ENCODE results near the gene F7.

The F7 gene

GRCh38 chr13:113115363-113116205 is 10.0 kb downstream of the F7 start:
- Histone ChIP-seq H2AFZ (ENCODE audit: low read depth, low read length, severe bottlenecking) (no peak overlapping the region), H3K27me3 (ENCODE audit: low read length) (no peaks in the 10 kb centered on the region), H3K4me2 (ENCODE audit: low read depth, low read length, poor library complexity, severe bottlenecking) (no peak overlapping the region), H3K36me3 (ENCODE audit: low read length) (no peaks in the 10 kb centered on the region), H3F3A (ENCODE audit: insufficient read depth) (no peaks in the 10 kb centered on the region), H3K4me3 (ENCODE audit: insufficient read depth, low read length, poor library complexity, severe bottlenecking) (no peak overlapping the region), H3K79me2 (ENCODE audit: insufficient read depth, low read length) (no peaks in the 10 kb centered on the region), H4K20me1 (ENCODE audit: low read depth, low read length) (no peaks in the 10 kb centered on the region), H3K9me3 (ENCODE audit: insufficient read depth, low read length) (no peaks in the 10 kb centered on the region), H3K9me2 (replicated peaks; ENCODE audit: insufficient read depth, low read length) (no peaks in the 10 kb centered on the region), H3K27ac (ENCODE audit: low read depth, low read length) (no peak overlapping the region), H3K9ac (ENCODE audit: low read length) (no peak overlapping the region)
- no peak for TF ChIP-seq CTCF (IDR thresholded peaks at IDR 0.05; ENCODE audit: insufficient read depth, low read length, poor library complexity, severe bottlenecking)
- TF ChIP-seq EZH2phosphoT487 (conservative IDR thresholded peaks at IDR 0.05; ENCODE audit: low read length): no peak

- no peak for TF ChIP-seq CTCF (IDR thresholded peaks at IDR 0.05; ENCODE audit: insufficient read depth, low read length, poor library complexity, severe bottlenecking)
- TF ChIP-seq EZH2phosphoT487 (conservative IDR thresholded peaks at IDR 0.05; ENCODE audit: low read length): no peak
- Histone ChIP-seq H3K4me2 (ENCODE audit: low read depth, low read length, poor library complexity, severe bottlenecking) (no peak overlapping the region), H3K79me2 (ENCODE audit: insufficient read depth, low read length) (no peaks in the 10 kb centered on the region), H4K20me1 (ENCODE audit: low read depth, low read length) (no peaks in the 10 kb centered on the region), H3K27ac (ENCODE audit: low read depth, low read length) (no peak overlapping the region), H3K36me3 (ENCODE audit: low read length) (no peaks in the 10 kb centered on the region), H3K9me2 (replicated peaks; ENCODE audit: insufficient read depth, low read length) (no peaks in the 10 kb centered on the region), H3K9me3 (ENCODE audit: insufficient read depth, low read length) (no peaks in the 10 kb centered on the region), H3K27me3 (ENCODE audit: low read length) (no peaks in the 10 kb centered on the region), H2AFZ (ENCODE audit: low read depth, low read length, severe bottlenecking) (no peak overlapping the region), H3K9ac (ENCODE audit: low read length) (no peak overlapping the region), H3K4me3 (ENCODE audit: insufficient read depth, low read length, poor library complexity, severe bottlenecking) (no peak overlapping the region), H3F3A (ENCODE audit: insufficient read depth) (no peaks in the 10 kb centered on the region)
Measured at GRCh38 chr13:113116206-113116800, 10.7 kb downstream of the F7 start.

- Histone ChIP-seq H3K9ac (ENCODE audit: low read length) (no peak overlapping the region), H3K27ac (ENCODE audit: low read depth, low read length) (no peak overlapping the region), H3K27me3 (ENCODE audit: low read length) (no peaks in the 10 kb centered on the region), H3K9me3 (ENCODE audit: insufficient read depth, low read length) (no peaks in the 10 kb centered on the region), H3K4me2 (ENCODE audit: low read depth, low read length, poor library complexity, severe bottlenecking) (no peak overlapping the region), H3K4me3 (ENCODE audit: insufficient read depth, low read length, poor library complexity, severe bottlenecking) (no peak overlapping the region), H3K36me3 (ENCODE audit: low read length) (no peaks in the 10 kb centered on the region), H2AFZ (ENCODE audit: low read depth, low read length, severe bottlenecking) (no peak overlapping the region), H4K20me1 (ENCODE audit: low read depth, low read length) (no peaks in the 10 kb centered on the region), H3K9me2 (replicated peaks; ENCODE audit: insufficient read depth, low read length) (no peaks in the 10 kb centered on the region), H3K79me2 (ENCODE audit: insufficient read depth, low read length) (no peaks in the 10 kb centered on the region), H3F3A (ENCODE audit: insufficient read depth) (no peaks in the 10 kb centered on the region)
- TF ChIP-seq EZH2phosphoT487 (conservative IDR thresholded peaks at IDR 0.05; ENCODE audit: low read length) (no peak), CTCF (IDR thresholded peaks at IDR 0.05; ENCODE audit: insufficient read depth, low read length, poor library complexity, severe bottlenecking) (no peak)
Measured at GRCh38 chr13:113116871-113117271, 11.3 kb downstream of the F7 start.
